Dedifferentiated amniotic fluid mesenchymal stem cell (primary cell): Measurements from ENCODE around the gene TSPAN5.
"Not testable (repeated sequence)": the region's sequence is repeated elsewhere in the genome, so short reads cannot be mapped to it uniquely, and the experiment has no call there.

ENCODE experiments used
- DNase-seq: peaks from one replicate; pipeline ENCODE4 v3.0.0-alpha.2; 2016; ENCODE audit errors: extremely low spot score

Gene TSPAN5

GRCh38 chr4:98461121-98461865 is 197.1 kb downstream of the TSPAN5 start:
- DNase-seq = not testable (repeated sequence)

DNA sequence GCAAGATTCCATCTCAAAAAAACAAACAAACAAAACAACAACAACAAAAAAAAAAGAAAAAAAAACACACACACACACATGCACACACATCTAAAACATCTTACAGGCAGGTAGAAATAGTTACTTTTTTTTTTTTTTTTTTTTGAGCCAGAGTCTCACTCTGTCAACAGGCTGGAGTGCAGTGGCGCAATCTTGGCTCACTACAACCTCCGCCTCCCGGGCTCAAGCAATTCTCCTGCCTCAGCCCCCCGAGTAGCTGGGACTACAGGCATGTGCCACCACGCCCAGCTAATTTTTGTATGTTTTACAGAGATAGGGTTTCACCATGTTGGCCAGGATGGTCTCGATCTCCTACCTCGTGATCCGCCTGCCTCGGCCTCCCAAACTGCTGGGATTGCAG is 201.0 kb downstream of the TSPAN5 start:
- not testable (repeated sequence) for DNase-seq

- no peak for DNase-seq
These were observed 206.3 kb downstream of the TSPAN5 start for GRCh38 chr4:98452091-98452490.

DNA sequence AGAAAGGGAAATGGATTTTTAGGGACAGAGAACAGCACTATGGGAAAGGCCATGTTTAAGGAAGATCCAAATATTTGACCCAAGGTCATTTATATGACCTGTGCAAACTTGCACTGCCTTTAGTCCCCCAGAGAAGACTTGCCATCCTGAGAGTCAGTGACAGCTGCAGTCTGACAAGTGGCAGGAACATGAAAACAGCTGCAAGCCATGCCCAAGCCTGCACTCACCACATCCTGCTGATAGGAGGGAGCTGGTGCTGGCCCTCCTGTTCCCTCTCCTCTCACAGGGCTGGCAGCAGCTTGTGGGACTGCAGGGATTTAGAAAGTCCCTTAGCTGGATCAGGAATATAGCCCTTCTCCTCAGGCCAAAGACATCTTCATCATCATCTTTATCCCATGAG is 209.5 kb downstream of the TSPAN5 start:
- DNase-seq = no peak

DNA sequence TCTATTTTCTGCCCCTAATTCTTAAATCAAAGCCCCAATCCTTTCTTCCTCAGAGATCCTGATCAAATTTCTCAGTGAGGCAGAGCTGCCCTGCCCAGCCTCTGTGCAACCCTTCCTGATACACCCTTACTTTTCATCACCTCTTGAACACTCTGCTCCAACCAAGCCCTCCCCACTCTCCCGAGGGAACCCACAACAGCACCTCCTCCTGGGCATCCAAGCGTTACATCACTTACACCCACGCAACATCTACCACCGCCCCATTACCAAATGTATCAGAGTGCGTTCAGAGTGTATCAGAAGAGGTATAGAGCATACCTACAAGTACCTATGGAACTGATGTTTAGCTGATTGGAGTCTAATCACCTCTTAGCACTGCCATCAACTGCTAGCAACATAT is 210.8 kb downstream of the TSPAN5 start:
- DNase-seq = no peak

DNA sequence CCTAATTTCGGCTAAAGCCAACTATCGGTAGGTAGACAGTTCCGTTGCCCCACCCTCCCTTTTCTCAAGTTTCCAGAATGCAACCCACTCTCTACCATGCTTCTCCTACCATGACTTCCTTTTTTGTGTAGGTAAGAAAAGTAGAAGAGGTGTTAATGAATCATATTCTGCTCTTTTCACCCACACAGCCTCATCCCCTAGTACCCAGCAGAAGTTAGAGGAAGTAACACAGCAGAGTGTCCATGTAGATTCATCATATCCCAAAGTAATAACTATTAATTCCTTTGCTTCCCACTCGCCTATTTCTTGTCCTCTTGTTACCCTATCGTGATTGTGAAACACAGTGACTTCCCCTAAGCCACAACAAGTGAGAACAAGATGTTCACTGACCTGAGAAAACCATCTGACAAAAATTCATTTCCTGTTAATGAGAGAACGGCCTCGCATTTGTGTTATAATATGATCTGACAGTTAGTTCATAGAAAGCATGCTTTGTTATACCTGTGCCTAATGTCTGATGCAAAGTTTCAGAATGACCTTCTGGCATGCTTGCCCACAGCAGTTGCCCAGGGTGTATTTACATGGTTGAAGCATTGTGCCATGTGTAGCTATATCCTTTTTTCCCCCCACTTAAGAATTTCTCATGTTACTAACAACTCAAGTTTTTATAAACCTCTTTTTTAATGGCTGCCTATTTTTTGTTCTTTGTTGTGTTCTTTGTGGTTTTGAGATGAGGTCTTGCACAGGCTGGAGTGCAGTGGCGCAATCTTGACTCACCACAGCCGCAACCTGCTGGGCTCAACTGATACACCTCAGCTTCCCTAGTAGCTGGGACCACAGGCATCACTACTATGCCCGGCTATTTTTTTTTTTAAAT is 211.7 kb downstream of the TSPAN5 start:
- no peak for DNase-seq

DNA sequence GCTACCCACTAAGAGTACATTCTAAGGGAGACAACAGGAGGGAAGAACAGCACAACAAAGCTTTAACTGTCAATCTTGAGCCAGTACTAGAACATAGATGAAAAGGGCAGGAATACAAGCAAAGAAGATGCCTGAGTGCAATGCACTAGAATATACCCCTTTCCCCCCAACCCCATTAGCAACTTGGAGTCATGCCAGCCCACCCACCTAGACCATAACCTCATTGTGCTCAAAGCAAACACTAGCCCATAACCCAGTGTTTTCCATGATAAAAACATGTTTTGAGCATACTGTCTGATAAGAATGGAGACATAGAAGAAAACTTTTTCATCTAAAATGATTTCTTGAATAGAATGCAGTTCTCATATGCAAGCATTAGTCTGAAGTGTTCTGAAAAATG is 214.0 kb downstream of the TSPAN5 start:
- no peak for DNase-seq

- no peak for DNase-seq
These were observed 223.6 kb downstream of the TSPAN5 start for GRCh38 chr4:98434816-98435215.

DNA sequence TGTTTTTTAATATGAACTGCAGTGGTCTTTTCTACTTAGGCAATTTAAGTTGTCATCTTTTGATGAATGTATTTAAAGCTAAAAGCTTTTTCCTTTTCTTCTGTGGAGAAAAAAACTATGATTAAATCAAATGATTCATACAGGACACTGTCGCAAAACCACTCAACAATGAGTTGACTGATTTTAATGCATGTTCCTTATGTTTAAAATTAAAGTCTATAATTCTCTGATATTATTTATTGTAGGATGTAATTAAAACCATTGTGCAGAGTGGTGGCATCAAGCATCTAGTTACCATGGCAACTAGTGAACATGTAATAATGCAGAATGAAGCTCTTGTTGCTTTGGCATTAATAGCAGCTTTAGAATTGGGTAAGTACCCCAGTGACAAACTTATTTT is 224.7 kb downstream of the TSPAN5 start:
- no peak for DNase-seq

DNA sequence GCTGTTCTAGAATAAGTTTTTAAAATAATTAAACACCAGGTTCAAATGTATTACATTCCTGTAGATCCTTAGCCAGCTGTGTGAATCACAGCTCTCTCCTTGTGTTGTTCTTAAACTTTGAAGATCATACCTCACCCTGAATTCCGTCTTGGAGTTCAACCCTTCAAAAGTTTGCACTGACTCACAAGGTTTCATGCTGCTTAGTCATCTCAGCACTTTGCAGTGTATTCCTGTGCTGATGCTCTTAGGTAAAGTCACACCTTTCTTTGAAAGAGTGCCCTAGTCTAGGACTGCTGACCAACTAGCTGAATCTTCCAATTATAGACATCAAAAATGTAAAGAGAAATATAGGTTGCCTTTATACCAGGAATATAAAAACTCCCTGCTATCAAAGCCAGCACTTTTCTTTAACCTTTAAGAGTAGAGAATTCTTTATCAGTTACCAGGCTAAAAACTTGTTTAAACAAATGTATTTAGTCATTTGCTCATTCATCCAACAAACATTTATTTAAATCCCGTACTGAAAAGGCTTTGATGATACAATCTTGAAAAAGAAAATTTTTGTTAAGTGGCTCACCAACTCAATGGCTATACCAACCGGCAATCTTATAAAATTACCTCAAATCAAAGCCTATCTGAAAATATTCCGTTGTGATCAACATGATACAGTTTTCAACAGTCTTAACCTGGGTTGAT is 227.6 kb downstream of the TSPAN5 start:
- peak; percentile 39 for DNase-seq

DNA sequence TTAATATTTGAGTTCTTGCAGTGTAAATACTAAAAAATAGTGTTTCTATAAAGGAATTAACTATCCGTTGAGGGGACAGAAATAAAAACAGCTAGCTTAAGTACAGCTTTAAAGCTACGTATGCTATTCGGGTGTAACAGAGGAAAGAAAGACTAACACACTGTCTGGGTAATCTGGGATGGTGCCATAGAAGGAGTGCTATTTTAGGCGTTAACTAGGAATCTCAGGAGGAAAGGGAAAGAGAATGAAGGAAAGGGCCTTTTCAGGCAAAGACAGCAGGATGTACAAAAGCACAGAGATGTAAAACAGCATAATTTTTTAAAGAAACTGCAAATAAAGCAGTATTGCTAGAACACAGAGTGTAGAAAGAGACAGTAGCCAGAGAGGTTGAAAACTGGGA is 235.4 kb downstream of the TSPAN5 start:
- DNase-seq = no peak

GRCh38 chr4:98421111-98421510 is 237.3 kb downstream of the TSPAN5 start:
- no peak for DNase-seq
